Stimulated activated CD4-positive, alpha-beta T cell treated with anti-CD3 and anti-CD28 coated beads, Interleukin-1b, Interleukin-23, amount 100 ng/mL, for 4 hours (primary cell): ENCODE results near the gene YOD1.

ENCODE experiments used
- DNase-seq, 2 donors: peaks; one replicate each; pipeline ENCODE4 v3.0.0-alpha.2; 2020; ENCODE audit warnings: low read depth in 2 of 2

Gene YOD1

GRCh38 chr1:207072233-207072632 lies 21.2 kb upstream of the YOD1 start:
- DNase-seq, result no peak

DNA sequence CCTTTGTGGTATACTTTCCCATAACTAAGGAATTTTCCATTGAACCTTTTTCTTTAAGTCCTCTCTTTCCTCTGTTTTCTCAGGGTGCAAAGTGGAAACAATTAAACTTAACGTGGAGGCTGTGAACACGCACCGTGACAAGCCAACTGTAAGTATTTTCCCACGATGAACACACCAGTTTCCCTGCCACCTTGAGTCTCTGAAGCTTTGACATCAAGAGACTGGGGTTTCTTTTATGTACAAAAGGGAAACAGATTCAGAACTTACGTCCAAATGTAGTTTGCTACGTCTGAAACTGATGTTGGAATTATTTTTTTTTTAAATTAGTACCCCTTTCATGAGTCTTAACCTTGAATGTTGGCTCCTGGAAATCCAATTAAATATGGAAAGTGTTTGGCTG lies 20.4 kb upstream of the YOD1 start:
- no peak for DNase-seq

GRCh38 chr1:207070811-207071210 lies 19.8 kb upstream of the YOD1 start:
- no peak for DNase-seq

GRCh38 chr1:207069858-207070506 lies 19.0 kb upstream of the YOD1 start:
- no peak for DNase-seq

GRCh38 chr1:207069061-207069460 lies 18.1 kb upstream of the YOD1 start:
- DNase-seq, result no peak

- DNase-seq, result no peak
These were observed 16.7 kb upstream of the YOD1 start for GRCh38 chr1:207067665-207068064.

- DNase-seq, result no peak
These were observed 16.2 kb upstream of the YOD1 start for GRCh38 chr1:207067185-207067584.

GRCh38 chr1:207064561-207064960 lies 13.6 kb upstream of the YOD1 start:
- DNase-seq, result no peak

- DNase-seq, result no peak
These were observed 12.0 kb upstream of the YOD1 start for GRCh38 chr1:207063014-207063413.

DNA sequence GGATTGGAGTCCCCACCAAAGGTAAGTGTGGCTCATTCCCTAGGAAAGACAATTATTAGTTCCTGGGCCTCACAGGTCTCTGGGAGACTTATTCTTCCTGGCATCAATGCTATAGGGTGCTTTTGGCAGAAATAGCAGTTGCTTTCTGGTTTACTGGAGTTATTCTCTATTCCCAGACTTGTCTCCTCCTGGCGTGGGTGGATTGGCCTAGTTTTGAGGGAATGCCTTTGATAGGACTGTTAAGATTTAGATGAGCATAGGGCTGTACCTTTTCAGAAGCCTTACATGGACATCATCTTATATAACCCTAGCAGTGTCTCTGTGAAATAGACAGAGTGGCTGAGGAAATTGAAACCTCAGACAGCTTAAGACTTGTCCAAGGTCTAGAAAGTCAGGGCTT lies 11.1 kb upstream of the YOD1 start:
- no peak for DNase-seq

- DNase-seq, result no peak
These were observed 9.6 kb upstream of the YOD1 start for GRCh38 chr1:207060596-207060995.

DNA sequence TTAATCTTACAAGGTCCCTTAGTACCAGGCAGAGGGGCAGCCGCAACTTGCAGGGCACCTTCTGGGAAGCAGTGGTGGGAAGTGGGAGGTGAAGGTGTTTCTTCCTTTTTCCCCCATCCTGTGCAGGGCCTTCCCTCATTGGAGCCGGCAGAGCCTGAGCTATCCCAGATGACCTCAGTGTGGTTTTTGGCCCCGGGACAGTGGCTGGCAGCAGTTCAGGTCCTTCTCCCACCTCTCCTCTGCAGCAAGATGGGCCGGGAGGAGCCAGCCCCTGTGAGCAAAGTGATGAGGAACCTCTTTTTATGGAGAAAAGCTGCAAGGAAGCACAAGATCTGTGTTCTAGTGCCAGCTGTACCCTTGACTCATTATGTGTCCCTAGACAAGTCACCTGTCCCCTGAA lies 8.9 kb upstream of the YOD1 start:
- no peak for DNase-seq

DNA sequence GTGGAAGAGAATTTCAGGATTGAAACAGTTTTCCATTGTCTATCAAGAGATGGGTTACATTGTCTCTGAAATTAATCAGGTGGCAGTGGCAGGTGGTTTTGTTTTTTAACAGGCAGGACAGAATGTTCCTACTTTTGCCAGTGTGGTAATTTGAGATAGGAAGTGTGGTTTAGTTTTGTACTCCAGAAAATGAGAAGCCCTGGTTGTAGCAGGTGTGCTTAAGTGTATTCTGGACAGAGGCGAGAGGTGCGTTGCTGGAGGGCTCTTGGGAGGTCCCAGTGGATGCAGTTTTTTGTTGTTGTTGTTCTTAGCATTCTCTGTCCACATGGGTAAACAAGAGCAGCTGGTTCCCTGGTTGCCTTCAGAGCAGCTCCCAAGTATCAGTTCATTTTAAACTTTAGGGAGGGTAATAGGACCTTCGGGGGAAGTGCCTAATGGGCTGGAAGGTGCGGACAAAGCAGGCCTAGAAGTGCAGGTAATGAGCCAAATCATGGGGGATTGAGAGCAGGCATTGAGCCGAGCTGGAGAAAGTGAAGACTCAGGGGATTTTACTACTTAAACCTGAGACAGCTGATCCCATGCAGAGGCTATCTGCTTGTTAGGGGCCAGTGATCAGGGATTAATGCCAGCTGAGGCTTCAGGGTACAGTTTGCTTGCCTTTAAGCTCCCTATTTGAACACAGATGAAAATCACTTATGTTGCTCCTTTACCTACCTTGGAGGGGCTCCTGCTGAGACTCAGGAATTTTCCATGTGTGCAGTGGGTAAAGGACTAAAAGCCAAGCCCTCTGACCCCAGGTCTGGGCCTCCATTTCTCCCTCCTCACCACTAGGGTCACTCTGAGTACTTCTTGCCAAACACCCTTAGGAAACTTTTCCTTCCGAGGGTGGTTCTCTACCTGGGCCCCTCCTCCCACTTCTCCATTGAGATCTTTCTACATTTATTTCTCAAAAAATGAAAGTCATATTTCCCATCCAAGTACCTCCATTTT lies 8.2 kb upstream of the YOD1 start:
- no peak for DNase-seq

DNA sequence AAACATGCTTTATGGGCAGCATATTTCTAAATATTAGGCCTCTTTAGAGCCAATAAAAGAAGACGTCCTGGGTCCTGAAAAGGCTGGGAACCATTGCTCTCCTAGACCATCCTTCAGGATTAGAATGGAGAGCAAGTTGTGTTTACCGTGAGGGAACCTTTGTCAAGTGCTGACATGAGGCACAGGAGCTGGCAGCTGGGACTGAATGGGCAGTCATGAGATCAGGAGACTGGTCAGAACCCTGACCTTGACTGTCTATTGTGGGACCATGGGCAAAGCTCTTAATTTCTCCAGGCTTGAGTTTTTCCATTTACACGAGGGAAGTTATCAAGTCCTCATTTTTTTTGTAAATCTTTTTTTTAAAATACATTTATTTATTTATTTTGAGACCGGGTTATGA lies 7.2 kb upstream of the YOD1 start:
- no peak for DNase-seq

DNA sequence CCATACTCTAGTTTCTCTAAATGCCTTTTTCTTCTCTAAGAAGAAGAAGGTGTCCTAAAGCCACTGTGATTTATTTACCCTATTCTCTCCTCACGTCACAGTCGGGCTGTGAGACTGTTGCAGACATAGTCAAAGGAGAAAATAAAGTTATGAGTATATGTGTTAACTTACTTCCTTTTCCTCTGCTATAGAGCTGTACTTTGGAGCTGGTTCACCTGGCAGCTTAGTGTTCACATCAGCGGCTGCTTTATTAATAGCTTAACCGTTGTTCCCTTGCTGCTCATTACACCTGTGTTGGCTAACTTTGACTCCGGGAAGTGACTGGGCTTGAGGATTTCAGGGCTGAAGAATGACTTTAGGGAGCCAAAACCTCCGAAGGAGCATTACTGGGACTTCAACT lies 5.7 kb upstream of the YOD1 start:
- no peak for DNase-seq

GRCh38 chr1:207055386-207056001 lies 4.5 kb upstream of the YOD1 start:
- DNase-seq, result no peak

- DNase-seq, result no peak
These were observed 3.5 kb upstream of the YOD1 start for GRCh38 chr1:207054491-207054890.

DNA sequence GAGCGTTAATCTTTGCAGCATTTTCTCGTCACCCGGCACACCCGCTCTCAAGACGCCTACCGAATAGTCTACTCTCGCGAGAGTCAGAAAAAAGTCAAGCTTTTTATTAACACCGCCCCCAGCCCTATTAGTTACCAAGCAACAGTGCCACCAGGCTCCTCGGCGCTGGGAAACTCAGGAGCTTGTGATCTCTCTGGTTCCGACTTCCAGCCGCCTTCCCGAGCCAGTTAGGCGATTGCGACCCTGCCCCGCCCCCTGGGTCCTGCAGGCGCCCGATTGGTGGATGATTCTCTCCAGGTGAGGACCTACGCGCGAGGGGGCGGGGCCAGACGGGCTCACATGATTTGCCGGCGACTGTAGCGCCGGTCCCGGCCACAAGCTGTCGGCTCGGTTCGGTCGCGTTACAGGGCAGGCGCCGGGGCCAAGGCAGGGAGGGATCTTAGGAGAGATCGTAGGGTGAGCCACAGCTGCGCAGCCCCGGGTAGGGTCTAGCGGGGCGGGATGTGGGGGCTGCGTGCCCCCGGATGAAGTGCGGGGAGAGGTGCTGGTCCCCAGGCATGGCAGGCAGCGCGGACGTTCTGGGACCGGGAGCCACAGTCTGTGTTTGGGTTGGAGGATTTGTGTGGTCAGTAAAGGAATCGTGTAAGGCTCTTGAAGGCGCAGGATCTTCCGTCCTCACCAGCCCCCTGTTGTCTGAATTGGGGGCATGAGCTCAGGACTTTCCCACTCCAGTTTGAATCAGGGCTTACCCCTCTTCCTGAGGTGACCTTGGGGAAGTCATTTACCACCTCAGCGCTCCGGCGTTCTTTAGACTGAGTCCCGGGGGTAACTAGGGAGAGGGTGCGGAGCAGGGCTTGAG lies 2.1 kb upstream of the YOD1 start, which contains the start of gene PFKFB2:
Gene PFKFB2 (plus strand): TSS at position 365 of the 859 bp plus-strand sequence. CDS start 1,443 bp downstream, outside the sequence.
- DNase-seq, result peak; percentile 91 to 97

- peak; percentile 83 to 84 for DNase-seq
These were observed 373 bp downstream of the YOD1 start for GRCh38 chr1:207050480-207051190.

DNA sequence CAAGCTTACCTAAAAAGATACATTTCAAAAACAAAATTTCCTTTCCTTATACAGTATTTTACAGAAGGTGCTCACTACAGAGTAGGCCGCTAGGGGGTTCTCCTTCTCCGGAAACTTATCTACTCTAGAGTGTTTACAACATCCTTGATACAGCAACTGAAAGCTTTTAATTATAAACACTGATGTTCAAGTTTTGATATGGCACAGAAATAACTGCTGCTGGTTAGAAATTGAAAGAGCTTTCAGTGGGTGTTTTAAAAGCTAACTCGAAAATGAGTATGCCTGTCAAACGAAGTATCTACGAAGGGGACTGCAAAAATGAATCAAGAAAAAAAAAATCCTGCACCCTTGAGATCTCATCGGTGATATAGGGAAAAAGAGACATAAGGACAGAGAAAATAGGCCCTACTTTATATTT lies 1.0 kb downstream of the YOD1 start:
- DNase-seq, result peak in 1 of 2 donors; percentile 36

- DNase-seq, result no peak
These were observed 1.5 kb downstream of the YOD1 start for GRCh38 chr1:207049514-207049913.
